HG03159 (cell line): ENCODE results near the gene PLPP4.
A peak's percentile ranks its signal among the peaks of the same experiment; 100 is the strongest.

Experiments
- ATAC-seq: cut with Tn5 transposase; IDR thresholded peaks from one replicate; pipeline ENCODE4 v1.9.1; 2021; ENCODE audit warnings: mild to moderate bottlenecking, moderate library complexity; ENCODE audit not compliant: unreplicated experiment

PLPP4 gene

GRCh38 chr10:120456143-120456625 is 843 bp upstream of the PLPP4 start:
- ATAC-seq = no peak

GRCh38 chr10:120457431-120458172 is 575 bp downstream of the PLPP4 start:
- ATAC-seq = no peak

GRCh38 chr10:120458432-120458831 is 1.4 kb downstream of the PLPP4 start:
- ATAC-seq = no peak

GRCh38 chr10:120459185-120459584 is 2.2 kb downstream of the PLPP4 start:
- no peak for ATAC-seq

GRCh38 chr10:120460186-120460585 is 3.2 kb downstream of the PLPP4 start:
- ATAC-seq = no peak

GRCh38 chr10:120460776-120461175 is 3.7 kb downstream of the PLPP4 start:
- no peak for ATAC-seq

GRCh38 chr10:120462018-120462682 is 5.1 kb downstream of the PLPP4 start:
- no peak for ATAC-seq

GRCh38 chr10:120465138-120465537 is 8.1 kb downstream of the PLPP4 start:
- no peak for ATAC-seq

- ATAC-seq = no peak
Observed at GRCh38 chr10:120466006-120466405, 9.0 kb downstream of the PLPP4 start.

GRCh38 chr10:120473593-120473992 is 16.6 kb downstream of the PLPP4 start:
- peak; percentile 89 for ATAC-seq

GRCh38 chr10:120474956-120475355 is 17.9 kb downstream of the PLPP4 start:
- ATAC-seq = no peak

GRCh38 chr10:120475844-120476791 is 19.1 kb downstream of the PLPP4 start:
- ATAC-seq = no peak

GRCh38 chr10:120477021-120477742 is 20.2 kb downstream of the PLPP4 start:
- ATAC-seq = no peak

- ATAC-seq = no peak
Observed at GRCh38 chr10:120477743-120478141, 20.7 kb downstream of the PLPP4 start.

GRCh38 chr10:120478386-120478785 is 21.4 kb downstream of the PLPP4 start:
- ATAC-seq = no peak

GRCh38 chr10:120479506-120479905 is 22.5 kb downstream of the PLPP4 start:
- ATAC-seq = no peak

GRCh38 chr10:120480065-120480600 is 23.1 kb downstream of the PLPP4 start:
- ATAC-seq = no peak

- no peak for ATAC-seq
Observed at GRCh38 chr10:120480848-120481247, 23.8 kb downstream of the PLPP4 start.

GRCh38 chr10:120483006-120483405 is 26.0 kb downstream of the PLPP4 start:
- ATAC-seq = no peak

- ATAC-seq = no peak
Observed at GRCh38 chr10:120483651-120484301, 26.7 kb downstream of the PLPP4 start.
